Ecto neural progenitor cell (in vitro differentiated cells): ENCODE results near the gene OR2V1.
A peak's percentile ranks its signal among the peaks of the same experiment; 100 is the strongest.
"Not testable (repeated sequence)": the region's sequence is repeated elsewhere in the genome, so short reads cannot be mapped to it uniquely, and the experiment has no call there.

ENCODE experiments used
- DNase-seq: peaks from one replicate; pipeline ENCODE4 v3.0.0-alpha.2; 2018; ENCODE audit warnings: low spot score

OR2V1 gene

DNA sequence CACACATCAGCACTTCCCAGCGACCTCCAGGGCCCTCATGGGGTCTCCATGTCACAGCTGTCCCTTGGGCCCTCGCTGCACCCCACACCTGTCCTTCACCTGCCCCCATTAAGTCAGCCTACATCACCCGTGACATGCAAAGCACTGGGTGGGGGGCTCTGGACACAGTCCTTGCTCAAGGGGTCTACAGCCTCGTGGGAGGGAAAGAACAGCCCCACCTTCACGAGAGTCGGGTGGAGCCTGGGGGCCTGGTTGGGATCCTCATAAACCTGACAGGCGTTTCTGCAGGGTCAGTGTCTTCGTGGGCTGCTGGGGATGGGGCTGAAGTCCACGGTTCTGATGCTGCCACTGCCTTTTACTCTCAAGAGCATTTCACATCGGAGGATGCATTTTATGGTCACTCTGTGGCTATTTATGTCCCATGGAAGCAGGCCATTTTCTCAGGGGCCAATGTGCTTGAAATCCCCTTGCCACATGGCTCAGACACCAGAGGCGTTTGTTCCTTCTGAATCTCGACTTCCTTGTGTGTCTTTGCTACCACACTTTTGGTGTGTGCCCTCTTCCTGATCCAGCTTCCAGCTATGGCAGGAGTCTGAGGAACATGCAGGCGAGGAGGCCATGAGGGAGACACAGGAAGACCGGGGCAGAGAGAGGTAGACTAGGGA is at the start of gene OR2V1:
TSS of gene OR2V1 (minus strand) at position 338 of the 665 bp plus-strand sequence. CDS start 5,865 bp downstream, outside the sequence.
- no peak for DNase-seq

GRCh38 chr5:181177559-181177958 is 46.6 kb upstream of the OR2V1 start:
- not testable (repeated sequence) for DNase-seq

DNA sequence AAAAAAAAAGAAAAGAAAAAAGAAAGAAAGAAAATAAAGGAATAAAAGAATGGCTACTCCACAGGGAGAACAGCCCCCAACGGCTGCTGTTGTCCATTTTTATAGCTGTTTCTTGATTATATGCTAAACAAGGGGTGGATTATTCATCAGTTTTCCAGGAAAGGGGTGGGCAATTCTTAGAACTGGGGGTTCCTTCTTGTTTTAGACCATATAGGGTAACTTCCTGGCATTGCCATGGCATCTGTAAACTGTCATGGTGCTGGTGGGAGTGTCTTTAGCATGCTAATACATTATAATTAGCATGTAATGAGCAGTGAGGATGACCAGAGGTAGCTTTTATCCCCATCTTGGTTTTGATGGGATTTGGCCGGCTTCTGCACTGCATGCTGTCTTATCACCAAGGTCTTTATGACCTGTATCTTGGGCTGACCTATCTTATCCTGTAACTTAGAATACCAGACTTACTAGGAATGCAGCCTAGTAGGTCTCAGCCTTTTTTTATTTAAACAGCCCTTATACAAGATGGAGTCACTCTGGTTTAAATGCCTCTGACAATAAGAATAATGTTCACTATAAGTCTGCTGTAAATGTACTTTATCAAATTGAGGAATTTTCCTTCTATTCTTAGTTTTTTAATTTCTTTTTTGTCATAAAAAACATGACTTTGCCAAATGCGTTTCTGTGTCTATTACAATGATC is 45.4 kb upstream of the OR2V1 start:
- DNase-seq = no peak

- peak; percentile 67 for DNase-seq
These were observed 42.7 kb upstream of the OR2V1 start for GRCh38 chr5:181173420-181174342.

- DNase-seq = no peak
These were observed 42.1 kb upstream of the OR2V1 start for GRCh38 chr5:181173027-181173419.

DNA sequence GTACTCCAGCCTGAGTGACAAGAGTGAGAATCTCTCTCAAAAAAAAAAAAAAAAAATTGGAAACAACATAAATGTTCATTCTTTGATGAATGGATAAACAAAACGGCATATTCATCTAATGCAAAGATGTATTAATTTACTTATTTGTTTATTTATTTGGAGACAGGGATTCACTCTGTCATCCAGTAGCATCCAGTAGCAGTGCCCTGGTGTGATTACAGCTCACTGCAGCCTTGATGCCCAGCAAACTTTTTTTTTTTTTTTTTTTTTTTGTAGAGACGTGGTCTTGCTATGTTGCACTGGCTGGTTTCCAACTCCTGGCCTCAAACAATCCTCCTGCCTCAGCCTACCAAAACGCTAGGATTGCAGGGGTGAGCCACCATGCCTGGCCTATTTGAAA is 40.8 kb upstream of the OR2V1 start:
- no peak for DNase-seq

- no peak for DNase-seq
These were observed 40.0 kb upstream of the OR2V1 start for GRCh38 chr5:181170996-181171395.

DNA sequence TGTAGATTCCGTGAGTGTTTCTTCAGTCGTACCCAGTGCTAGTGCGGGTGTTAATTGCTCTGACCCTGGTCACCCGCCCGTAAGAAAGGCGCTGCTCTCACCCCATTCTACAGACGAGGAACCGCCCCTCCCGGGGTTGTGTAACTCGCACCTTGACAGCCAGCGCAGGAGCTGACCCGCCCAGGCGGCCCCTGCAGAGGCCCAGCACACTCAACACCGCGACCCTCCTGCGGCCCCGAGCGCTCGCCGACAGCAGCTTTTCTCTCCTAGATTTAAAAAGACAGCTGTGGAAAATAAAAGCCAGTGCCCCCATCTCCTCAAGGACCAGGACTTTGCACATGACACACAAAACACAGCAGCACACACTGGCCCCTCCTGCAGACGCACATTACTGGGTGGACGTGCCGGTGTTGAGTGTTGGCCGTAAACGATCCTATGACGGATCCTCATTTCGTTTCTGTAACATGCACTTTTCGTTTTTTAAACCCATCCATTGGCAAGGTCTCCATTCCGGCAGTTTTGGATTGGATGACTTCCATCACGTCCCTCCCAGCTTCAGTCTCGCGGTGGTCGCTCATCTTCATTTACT is 39.4 kb upstream of the OR2V1 start:
- DNase-seq = no peak

GRCh38 chr5:181169459-181170236 is 38.7 kb upstream of the OR2V1 start:
- peak; percentile 86 for DNase-seq

- no peak for DNase-seq
These were observed 37.7 kb upstream of the OR2V1 start for GRCh38 chr5:181168595-181169118.

- peak; percentile 84 for DNase-seq
These were observed 37.0 kb upstream of the OR2V1 start for GRCh38 chr5:181167814-181168488.

DNA sequence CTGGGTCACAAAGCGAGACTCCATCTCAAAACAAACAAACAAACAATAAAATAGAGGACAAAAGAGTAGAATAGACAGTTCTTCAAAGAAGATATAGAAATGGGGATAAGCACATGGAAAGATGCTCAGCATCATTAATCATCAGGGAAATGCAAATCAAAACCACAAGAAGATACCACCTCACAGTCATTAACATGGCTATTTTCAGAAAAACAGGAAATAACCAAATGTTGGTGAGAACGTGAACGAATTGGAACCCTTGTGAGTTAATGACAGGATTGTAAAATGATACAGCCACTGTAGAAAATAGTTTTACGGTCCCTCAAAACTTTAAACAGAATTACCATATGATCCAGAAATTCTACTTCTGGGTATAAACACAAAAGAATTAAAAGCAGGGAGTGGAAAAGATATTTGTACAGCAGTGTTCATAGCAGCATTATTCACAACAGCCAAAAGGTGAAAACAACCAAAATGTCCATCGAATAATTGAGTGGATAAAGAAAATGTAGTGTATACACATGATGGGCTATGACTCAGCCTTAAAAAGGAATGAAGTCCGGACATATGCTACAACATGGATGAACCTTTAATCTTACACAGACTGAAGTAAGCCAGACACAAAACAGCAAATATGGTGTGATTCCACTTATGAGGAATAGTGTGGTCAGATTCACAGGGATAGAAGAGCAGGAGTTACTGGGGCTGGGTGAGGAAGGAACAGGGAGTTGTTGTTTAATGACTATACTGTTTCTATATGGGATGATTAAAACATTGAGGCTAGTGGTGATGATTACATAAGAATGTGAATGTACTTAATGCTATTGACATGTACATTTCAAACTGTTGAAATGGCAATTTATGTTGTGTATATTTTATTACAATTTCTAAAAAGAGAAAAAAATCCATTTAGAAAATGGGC is 36.1 kb upstream of the OR2V1 start:
- DNase-seq = no peak

DNA sequence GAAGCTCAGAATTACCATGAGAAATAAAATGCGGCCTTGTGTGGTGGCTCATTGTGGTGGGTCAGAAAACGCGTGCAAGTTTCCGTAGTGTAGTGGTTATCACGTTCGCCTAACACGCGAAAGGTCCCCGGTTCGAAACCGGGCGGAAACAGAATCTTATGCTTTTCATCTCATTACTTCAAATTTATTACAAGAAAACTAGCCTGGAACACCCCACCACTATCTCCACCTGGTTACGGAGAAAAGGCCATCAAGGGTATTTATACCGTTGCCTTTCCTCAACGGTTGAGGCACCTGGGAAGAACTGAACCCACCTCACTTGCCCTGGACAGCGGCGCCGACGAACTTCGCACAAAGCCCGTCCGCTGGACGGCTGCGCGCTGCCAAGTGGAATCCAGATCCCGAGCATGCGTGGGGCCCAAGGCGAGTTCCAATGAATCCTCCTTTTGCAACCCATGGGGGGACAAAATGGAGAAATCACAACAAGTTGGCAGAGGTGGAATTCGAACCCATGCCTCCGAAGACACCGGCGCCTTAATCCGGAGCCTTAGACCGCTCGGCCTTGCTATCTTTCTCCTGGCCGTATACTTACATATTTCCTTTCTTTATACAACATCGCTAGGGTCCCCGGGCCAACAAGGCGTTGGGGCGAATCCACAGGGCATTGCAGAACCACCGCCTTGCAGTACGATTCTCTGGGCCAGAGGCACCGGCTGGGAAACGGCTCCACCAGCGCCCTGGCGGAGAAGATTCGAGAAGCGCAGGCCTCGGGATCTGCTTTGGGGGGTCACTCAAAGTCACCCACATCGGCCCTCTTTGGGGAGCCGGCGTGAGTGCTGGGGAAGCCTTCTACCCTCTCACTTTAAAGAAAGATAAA is 33.3 kb upstream of the OR2V1 start:
- DNase-seq = no peak

DNA sequence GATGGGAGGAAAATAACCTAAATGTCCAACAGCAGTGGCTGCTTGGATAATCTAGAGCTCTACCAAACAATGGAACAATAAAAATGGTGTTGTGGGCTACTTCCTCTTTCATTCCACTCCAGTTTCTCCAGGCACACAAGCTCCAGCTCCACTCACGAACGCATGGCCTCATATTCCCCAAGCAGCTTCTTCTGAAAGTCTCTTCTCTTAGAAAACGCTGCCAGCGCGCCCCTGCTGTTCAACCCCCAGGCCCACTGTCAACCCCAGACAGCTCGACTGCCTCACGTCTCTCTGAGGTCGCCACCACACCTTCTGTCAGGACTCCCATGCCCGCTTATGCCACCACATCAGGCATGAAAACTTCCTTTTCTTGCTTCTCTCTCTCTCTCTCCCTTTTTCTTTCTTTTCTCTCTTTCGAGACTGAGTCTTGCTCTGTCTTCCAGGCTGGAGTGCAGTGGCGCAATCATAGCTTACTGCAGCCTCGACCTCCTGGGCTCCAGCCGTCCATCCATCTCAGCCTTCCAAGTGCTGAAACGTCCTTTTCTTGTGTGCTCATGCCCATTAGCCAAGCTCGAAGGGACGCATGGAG is 32.6 kb upstream of the OR2V1 start:
- DNase-seq = no peak

- DNase-seq = no peak
These were observed 30.7 kb upstream of the OR2V1 start for GRCh38 chr5:181161534-181162175.

GRCh38 chr5:181160755-181161533 is 30.0 kb upstream of the OR2V1 start:
- DNase-seq = peak; percentile 67
